GM12874 (cell line): ENCODE data around the gene TLR9.

Experiments used
- CTCF ChIP-seq: IDR thresholded peaks from 2 replicates; pipeline ENCODE4 v1.5.1; 2011; ENCODE audit warnings: low read depth, mild to moderate bottlenecking, control low read depth, low read length, moderate library complexity; ENCODE audit not compliant: insufficient read depth

Gene TLR9

GRCh38 chr3:52202384-52203077, 22.9 kb downstream of the TLR9 start:
- TF ChIP-seq CTCF = no peak

- no peak for TF ChIP-seq CTCF
Measured at GRCh38 chr3:52200981-52201679, 24.3 kb downstream of the TLR9 start.

GRCh38 chr3:52198643-52199608, 26.5 kb downstream of the TLR9 start:
- no peak for TF ChIP-seq CTCF

GRCh38 chr3:52197842-52198625, 27.4 kb downstream of the TLR9 start, which contains the start of gene ALAS1:
Gene ALAS1, plus strand, starts transcription at chr3:52198160. Its CDS starts 1,082 bp downstream, at chr3:52199242.
- 0 out of 2 replicates have a peak, but pooled peaks have one; percentile 7 for TF ChIP-seq CTCF

- TF ChIP-seq CTCF = no peak
Measured at GRCh38 chr3:52197499-52197841, 28.0 kb downstream of the TLR9 start.

GRCh38 chr3:52196977-52197376, 28.5 kb downstream of the TLR9 start:
- no peak for TF ChIP-seq CTCF
